ENCODE measurements around the gene ISL1.

DNA sequence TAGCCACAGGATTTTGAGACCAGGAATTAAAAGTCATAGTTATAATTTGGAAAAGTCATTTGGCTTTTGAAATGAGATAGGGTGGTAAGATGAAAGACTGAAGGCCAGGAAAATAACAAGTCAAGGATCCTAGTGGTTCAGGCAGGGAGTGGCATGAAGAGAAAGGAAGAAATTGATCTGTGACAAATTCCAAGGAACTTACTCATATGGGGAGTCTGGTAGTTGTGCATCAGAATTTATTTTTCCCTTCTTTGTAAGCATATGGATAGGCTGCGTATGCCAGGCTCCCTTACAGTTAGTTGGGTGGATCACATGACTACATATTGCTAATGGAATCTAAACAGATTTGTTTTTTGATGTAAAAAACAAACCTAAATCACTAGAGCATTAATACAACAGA lies 21.0 kb downstream of the ISL1 start:
- TF ChIP-seq POLR2AphosphoS5 (IDR thresholded peaks at IDR 0.05; ENCODE audit: low read depth, low read length) (no peak), SIN3A (IDR thresholded peaks at IDR 0.05; ENCODE audit: borderline replicate concordance, insufficient read depth, low read depth, low read length) (no peak), TCF7L2 (IDR thresholded peaks at IDR 0.05; ENCODE audit: low read depth, low read length) (no peak)
- TF ChIP-seq, protein P1, sequence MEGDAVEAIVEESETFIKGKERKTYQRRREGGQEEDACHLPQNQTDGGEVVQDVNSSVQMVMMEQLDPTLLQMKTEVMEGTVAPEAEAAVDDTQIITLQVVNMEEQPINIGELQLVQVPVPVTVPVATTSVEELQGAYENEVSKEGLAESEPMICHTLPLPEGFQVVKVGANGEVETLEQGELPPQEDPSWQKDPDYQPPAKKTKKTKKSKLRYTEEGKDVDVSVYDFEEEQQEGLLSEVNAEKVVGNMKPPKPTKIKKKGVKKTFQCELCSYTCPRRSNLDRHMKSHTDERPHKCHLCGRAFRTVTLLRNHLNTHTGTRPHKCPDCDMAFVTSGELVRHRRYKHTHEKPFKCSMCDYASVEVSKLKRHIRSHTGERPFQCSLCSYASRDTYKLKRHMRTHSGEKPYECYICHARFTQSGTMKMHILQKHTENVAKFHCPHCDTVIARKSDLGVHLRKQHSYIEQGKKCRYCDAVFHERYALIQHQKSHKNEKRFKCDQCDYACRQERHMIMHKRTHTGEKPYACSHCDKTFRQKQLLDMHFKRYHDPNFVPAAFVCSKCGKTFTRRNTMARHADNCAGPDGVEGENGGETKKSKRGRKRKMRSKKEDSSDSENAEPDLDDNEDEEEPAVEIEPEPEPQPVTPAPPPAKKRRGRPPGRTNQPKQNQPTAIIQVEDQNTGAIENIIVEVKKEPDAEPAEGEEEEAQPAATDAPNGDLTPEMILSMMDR (IDR thresholded peaks at IDR 0.05): no peak
- TF ChIP-seq, protein P2, sequence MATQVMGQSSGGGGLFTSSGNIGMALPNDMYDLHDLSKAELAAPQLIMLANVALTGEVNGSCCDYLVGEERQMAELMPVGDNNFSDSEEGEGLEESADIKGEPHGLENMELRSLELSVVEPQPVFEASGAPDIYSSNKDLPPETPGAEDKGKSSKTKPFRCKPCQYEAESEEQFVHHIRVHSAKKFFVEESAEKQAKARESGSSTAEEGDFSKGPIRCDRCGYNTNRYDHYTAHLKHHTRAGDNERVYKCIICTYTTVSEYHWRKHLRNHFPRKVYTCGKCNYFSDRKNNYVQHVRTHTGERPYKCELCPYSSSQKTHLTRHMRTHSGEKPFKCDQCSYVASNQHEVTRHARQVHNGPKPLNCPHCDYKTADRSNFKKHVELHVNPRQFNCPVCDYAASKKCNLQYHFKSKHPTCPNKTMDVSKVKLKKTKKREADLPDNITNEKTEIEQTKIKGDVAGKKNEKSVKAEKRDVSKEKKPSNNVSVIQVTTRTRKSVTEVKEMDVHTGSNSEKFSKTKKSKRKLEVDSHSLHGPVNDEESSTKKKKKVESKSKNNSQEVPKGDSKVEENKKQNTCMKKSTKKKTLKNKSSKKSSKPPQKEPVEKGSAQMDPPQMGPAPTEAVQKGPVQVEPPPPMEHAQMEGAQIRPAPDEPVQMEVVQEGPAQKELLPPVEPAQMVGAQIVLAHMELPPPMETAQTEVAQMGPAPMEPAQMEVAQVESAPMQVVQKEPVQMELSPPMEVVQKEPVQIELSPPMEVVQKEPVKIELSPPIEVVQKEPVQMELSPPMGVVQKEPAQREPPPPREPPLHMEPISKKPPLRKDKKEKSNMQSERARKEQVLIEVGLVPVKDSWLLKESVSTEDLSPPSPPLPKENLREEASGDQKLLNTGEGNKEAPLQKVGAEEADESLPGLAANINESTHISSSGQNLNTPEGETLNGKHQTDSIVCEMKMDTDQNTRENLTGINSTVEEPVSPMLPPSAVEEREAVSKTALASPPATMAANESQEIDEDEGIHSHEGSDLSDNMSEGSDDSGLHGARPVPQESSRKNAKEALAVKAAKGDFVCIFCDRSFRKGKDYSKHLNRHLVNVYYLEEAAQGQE (IDR thresholded peaks at IDR 0.05; ENCODE audit: insufficient read depth in 1 of 2, low read depth in 2 of 2, low read length in 1 of 2): no peak
